ENCODE data around the gene FCGR2B. TPM values are rescaled to one million over a fixed set of nuclear protein-coding genes. Genes with fewer than 3 reads are reported as not detected.
"Not testable (repeated sequence)": the region's sequence is repeated elsewhere in the genome, so short reads cannot be mapped to it uniquely, and the experiment has no call there.

FCGR2B gene
- total and polyA plus RNA-seq, 2 experiments from 2014 or later: not detected

GRCh38 chr1:161631076-161631475 lies 31.9 kb upstream of the FCGR2B start, which contains the start of gene FCGR3B:
TSS of gene FCGR3B (minus strand) at chr1:161631176. CDS start at chr1:161631094, 82 bp downstream.
- Mint-ChIP-seq H3K4me3 (no peak within 1 kb of the TSS), H3K27ac (no peak within 1 kb of the TSS), H3K36me3 (ENCODE audit: low read depth) (no peaks in the 10 kb centered on the region), H3K4me1 (no peaks in the 10 kb centered on the region), H3K9me3 (no peaks in the 10 kb centered on the region), H3K27me3 (ENCODE audit: insufficient read depth, low read depth, poor library complexity) (no peaks in the 10 kb centered on the region)
- no peak within 1 kb of the TSS for H2AFZ ChIP-seq
- no peaks in the 10 kb centered on the region for H4K20me1 ChIP-seq (replicated peaks; ENCODE audit: insufficient read depth)
- H3F3A ChIP-seq (replicated peaks; ENCODE audit: low read depth): no peaks in the 10 kb centered on the region
- H3K79me2 ChIP-seq (replicated peaks; ENCODE audit: insufficient read depth): no peaks in the 10 kb centered on the region
- H3K4me1 ChIP-seq (ENCODE audit: insufficient read depth): no peaks in the 10 kb centered on the region
- no peaks in the 10 kb centered on the region for H3K9me2 ChIP-seq (ENCODE audit: insufficient read depth)
- TF ChIP-seq CREB1 (CRISPR knock-in tag; IDR thresholded peaks at IDR 0.05; ENCODE audit: low read depth) (no peak), ZNF331 (CRISPR knock-in tag; IDR thresholded peaks at IDR 0.05; ENCODE audit: low read depth) (no peak), POLR2AphosphoS5 (IDR thresholded peaks at IDR 0.05; ENCODE audit: low read depth) (no peak), REST (IDR thresholded peaks at IDR 0.05; ENCODE audit: unreplicated experiment) (no peak), STAT1 (IDR thresholded peaks at IDR 0.05; ENCODE audit: unreplicated experiment) (no peak)
- TF ChIP-seq, protein P1, sequence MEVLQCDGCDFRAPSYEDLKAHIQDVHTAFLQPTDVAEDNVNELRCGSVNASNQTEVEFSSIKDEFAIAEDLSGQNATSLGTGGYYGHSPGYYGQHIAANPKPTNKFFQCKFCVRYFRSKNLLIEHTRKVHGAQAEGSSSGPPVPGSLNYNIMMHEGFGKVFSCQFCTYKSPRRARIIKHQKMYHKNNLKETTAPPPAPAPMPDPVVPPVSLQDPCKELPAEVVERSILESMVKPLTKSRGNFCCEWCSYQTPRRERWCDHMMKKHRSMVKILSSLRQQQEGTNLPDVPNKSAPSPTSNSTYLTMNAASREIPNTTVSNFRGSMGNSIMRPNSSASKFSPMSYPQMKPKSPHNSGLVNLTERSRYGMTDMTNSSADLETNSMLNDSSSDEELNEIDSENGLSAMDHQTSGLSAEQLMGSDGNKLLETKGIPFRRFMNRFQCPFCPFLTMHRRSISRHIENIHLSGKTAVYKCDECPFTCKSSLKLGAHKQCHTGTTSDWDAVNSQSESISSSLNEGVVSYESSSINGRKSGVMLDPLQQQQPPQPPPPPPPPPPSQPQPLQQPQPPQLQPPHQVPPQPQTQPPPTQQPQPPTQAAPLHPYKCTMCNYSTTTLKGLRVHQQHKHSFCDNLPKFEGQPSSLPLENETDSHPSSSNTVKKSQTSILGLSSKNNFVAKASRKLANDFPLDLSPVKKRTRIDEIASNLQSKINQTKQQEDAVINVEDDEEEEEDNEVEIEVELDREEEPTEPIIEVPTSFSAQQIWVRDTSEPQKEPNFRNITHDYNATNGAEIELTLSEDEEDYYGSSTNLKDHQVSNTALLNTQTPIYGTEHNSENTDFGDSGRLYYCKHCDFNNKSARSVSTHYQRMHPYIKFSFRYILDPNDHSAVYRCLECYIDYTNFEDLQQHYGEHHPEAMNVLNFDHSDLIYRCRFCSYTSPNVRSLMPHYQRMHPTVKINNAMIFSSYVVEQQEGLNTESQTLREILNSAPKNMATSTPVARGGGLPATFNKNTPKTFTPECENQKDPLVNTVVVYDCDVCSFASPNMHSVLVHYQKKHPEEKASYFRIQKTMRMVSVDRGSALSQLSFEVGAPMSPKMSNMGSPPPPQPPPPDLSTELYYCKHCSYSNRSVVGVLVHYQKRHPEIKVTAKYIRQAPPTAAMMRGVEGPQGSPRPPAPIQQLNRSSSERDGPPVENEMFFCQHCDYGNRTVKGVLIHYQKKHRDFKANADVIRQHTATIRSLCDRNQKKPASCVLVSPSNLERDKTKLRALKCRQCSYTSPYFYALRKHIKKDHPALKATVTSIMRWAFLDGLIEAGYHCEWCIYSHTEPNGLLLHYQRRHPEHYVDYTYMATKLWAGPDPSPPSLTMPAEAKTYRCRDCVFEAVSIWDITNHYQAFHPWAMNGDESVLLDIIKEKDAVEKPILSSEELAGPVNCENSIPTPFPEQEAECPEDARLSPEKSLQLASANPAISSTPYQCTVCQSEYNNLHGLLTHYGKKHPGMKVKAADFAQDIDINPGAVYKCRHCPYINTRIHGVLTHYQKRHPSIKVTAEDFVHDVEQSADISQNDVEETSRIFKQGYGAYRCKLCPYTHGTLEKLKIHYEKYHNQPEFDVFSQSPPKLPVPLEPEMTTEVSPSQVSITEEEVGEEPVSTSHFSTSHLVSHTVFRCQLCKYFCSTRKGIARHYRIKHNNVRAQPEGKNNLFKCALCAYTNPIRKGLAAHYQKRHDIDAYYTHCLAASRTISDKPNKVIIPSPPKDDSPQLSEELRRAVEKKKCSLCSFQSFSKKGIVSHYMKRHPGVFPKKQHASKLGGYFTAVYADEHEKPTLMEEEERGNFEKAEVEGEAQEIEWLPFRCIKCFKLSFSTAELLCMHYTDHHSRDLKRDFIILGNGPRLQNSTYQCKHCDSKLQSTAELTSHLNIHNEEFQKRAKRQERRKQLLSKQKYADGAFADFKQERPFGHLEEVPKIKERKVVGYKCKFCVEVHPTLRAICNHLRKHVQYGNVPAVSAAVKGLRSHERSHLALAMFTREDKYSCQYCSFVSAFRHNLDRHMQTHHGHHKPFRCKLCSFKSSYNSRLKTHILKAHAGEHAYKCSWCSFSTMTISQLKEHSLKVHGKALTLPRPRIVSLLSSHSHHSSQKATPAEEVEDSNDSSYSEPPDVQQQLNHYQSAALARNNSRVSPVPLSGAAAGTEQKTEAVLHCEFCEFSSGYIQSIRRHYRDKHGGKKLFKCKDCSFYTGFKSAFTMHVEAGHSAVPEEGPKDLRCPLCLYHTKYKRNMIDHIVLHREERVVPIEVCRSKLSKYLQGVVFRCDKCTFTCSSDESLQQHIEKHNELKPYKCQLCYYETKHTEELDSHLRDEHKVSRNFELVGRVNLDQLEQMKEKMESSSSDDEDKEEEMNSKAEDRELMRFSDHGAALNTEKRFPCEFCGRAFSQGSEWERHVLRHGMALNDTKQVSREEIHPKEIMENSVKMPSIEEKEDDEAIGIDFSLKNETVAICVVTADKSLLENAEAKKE (CRISPR knock-in tag; IDR thresholded peaks at IDR 0.05): no peak
- ATAC-seq: no peak
- DNase-seq (ENCODE audit: low spot score): no peak
- no peak within 1 kb of the TSS for H3K27ac ChIP-seq (ENCODE audit: low read depth)
- H3K36me3 ChIP-seq (ENCODE audit: insufficient read depth): no peaks in the 10 kb centered on the region
- H3K4me2 ChIP-seq: no peak within 1 kb of the TSS
- no peaks in the 10 kb centered on the region for H3K27me3 ChIP-seq (ENCODE audit: insufficient read depth)
- no peak within 1 kb of the TSS for H3K4me3 ChIP-seq

DNA sequence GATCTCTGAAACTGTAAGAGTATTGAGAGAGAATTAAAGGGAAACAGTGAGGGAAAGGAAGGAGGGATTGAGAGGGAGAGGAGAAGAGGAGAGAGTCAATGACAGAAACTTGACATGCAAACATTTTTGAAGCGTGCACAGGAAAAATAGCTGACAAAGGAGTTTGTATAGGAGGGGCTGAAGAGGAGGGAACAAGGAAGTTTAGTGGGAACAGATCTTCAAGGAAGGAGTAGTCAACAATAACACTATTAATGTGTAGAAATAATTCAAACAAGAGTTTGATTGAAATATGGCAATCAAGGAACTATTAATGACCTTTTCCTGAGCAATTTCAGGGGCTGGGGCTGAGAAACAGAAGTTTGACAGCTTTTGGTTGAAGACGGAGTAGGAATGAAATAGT lies 27.9 kb upstream of the FCGR2B start:
- H3K4me3 ChIP-seq; ATAC-seq; H3K27me3 Mint-ChIP-seq (ENCODE audit: insufficient read depth, low read depth, poor library complexity); H3K4me3 Mint-ChIP-seq; H3K36me3 Mint-ChIP-seq (ENCODE audit: low read depth); H3F3A ChIP-seq (replicated peaks; ENCODE audit: low read depth); H3K79me2 ChIP-seq (replicated peaks; ENCODE audit: insufficient read depth); H3K9me2 ChIP-seq (ENCODE audit: insufficient read depth); H3K4me1 Mint-ChIP-seq; H3K4me2 ChIP-seq; H3K27me3 ChIP-seq (ENCODE audit: insufficient read depth); H3K27ac Mint-ChIP-seq; H4K20me1 ChIP-seq (replicated peaks; ENCODE audit: insufficient read depth); H3K4me1 ChIP-seq (ENCODE audit: insufficient read depth); H3K9me3 Mint-ChIP-seq; DNase-seq (ENCODE audit: low spot score); H3K36me3 ChIP-seq (ENCODE audit: insufficient read depth); H2AFZ ChIP-seq; H3K27ac ChIP-seq (ENCODE audit: low read depth): not testable (repeated sequence)

DNA sequence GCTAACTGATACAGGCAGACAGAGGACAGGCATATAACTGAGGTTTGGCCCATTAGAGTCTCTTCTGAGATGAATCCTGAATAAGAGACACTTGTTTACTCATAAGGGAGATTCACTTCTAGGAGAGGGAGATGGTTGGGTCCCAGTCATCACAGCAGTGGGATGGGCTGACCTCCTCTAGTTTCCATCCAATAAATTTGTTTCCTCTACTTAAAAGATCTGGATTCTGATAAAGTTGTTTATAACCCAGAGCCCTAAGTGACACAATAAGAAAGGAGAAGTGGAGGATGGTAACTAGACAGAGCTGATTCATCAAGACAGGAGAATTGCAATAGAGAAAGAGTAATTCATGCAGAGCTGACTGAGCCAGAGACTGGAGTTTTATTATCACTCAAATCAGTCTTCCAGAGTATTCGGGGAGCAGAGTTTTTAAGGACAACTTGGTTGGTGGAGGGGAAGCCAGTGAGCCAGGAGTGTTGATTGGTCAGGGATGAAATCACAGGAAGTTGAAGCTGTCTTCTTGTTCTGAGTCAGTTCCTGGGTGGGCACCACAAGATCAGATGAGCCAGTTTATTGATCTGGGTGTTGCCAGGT lies 26.7 kb upstream of the FCGR2B start:
- H3K36me3 ChIP-seq (ENCODE audit: insufficient read depth); H3K4me2 ChIP-seq; H3K9me3 Mint-ChIP-seq; H3K4me1 Mint-ChIP-seq; H3K4me3 Mint-ChIP-seq; H3K27me3 ChIP-seq (ENCODE audit: insufficient read depth); H3K79me2 ChIP-seq (replicated peaks; ENCODE audit: insufficient read depth); H4K20me1 ChIP-seq (replicated peaks; ENCODE audit: insufficient read depth); H3K36me3 Mint-ChIP-seq (ENCODE audit: low read depth); DNase-seq (ENCODE audit: low spot score); H3K27me3 Mint-ChIP-seq (ENCODE audit: insufficient read depth, low read depth, poor library complexity); H3K9me2 ChIP-seq (ENCODE audit: insufficient read depth); ATAC-seq; H3K27ac ChIP-seq (ENCODE audit: low read depth); H3K4me3 ChIP-seq; H3F3A ChIP-seq (replicated peaks; ENCODE audit: low read depth); H3K27ac Mint-ChIP-seq; H3K4me1 ChIP-seq (ENCODE audit: insufficient read depth); H2AFZ ChIP-seq: not testable (repeated sequence)
